Calu3 (cell line): ENCODE results near the gene FDXACB1. TPM values are rescaled to one million over a fixed set of nuclear protein-coding genes. Genes with fewer than 3 reads are reported as not detected.
A peak's percentile ranks its signal among the peaks of the same experiment; 100 is the strongest.

Experiments used
- BruUV-seq: library from RNA; stranded (reverse); fragments of 400-500 nt; replicated peaks from 2 replicates; lab custom pipeline; 2021; lab: Mats Ljungman, UMichigan
- CTCF ChIA-PET: fragments of 300-600 bp; sonication (Branson Sonifier 250); formaldehyde crosslinking; loops from one replicate; lab custom pipeline; 2022; ENCODE audit warnings: antibody characterized with exemption; lab: Charles Lee
- DNase-seq: peaks from one replicate; pipeline ENCODE4 v3.0.0; 2022
- H3K27ac Mint-ChIP-seq: one replicate; pipeline ENCODE4 v1.8.0; 2022; ENCODE audit warnings: mixed read lengths; ENCODE audit not compliant: unreplicated experiment
- H3K27me3 Mint-ChIP-seq: one replicate; pipeline ENCODE4 v1.8.0; 2022; ENCODE audit warnings: mixed read lengths; ENCODE audit not compliant: unreplicated experiment
- H3K36me3 Mint-ChIP-seq: one replicate; pipeline ENCODE4 v1.8.0; 2022; ENCODE audit warnings: mild to moderate bottlenecking, moderate library complexity, mixed read lengths; ENCODE audit not compliant: insufficient read depth, unreplicated experiment
- H3K4me1 Mint-ChIP-seq: one replicate; pipeline ENCODE4 v1.8.0; 2022; ENCODE audit warnings: mild to moderate bottlenecking, low read depth, mixed read lengths; ENCODE audit not compliant: unreplicated experiment
- H3K4me3 Mint-ChIP-seq: one replicate; pipeline ENCODE4 v1.8.0; 2022; ENCODE audit warnings: mild to moderate bottlenecking, low read depth, moderate library complexity, mixed read lengths; ENCODE audit not compliant: unreplicated experiment
- H3K9me3 Mint-ChIP-seq: one replicate; pipeline ENCODE4 v1.8.0; 2022; ENCODE audit warnings: low read depth, mixed read lengths; ENCODE audit not compliant: unreplicated experiment
- CTCF ChIP-seq: fragments of 200-600 bp; IDR thresholded peaks from one replicate; pipeline ENCODE4 v1.8.0; 2022; ENCODE audit warnings: antibody characterized with exemption; ENCODE audit not compliant: unreplicated experiment
- intact Hi-C: fragments of 100-400 bp; cut with micrococcal nuclease; formaldehyde crosslinking; loops from one replicate; pipeline ENCODE4 v1.10.0; 2022; ENCODE audit not compliant: unreplicated experiment
- total RNA-seq: library from RNA; stranded (reverse); gene quantifications from 2 replicates; pipeline ENCODE4 v1.2.3, GENCODE V29; 2022

Gene FDXACB1
- total RNA-seq, 1 experiment from 2014 or later = 1.7 TPM

- H3K4me1 Mint-ChIP-seq = no peaks in the 10 kb centered on the region
- H3K4me3 Mint-ChIP-seq = peak within 1 kb of the TSS; percentile 78
- H3K36me3 Mint-ChIP-seq = peaks cover 14% of the 10 kb centered on the region
- peak; percentile 8 for TF ChIP-seq CTCF
- no TSS peak for BruUV-seq
- intact Hi-C loops = loop anchor here (10.0 kb wide), 1 partner anchor 204 kb away; the partner anchor contains the start of genes NKAPD1 and PIH1D2
- H3K27me3 Mint-ChIP-seq = no peaks in the 10 kb centered on the region
- CTCF ChIA-PET = interaction anchor here (0.6 to 2.5 kb wide), 6 partner anchors 56 to 410 kb away, joined by 3 to 12 read pairs (median 4); partner anchors contain the start of gene BTG4
- H3K27ac Mint-ChIP-seq = peak within 1 kb of the TSS; percentile 70
- H3K9me3 Mint-ChIP-seq = no peaks in the 10 kb centered on the region
- DNase-seq = peak; percentile 76
Measured at GRCh38 chr11:111870886-111871692, 7.9 kb downstream of the FDXACB1 start, which contains the start of gene ALG9. TSS of gene ALG9 (minus strand) at chr11:111871581. CDS start at chr11:111871482, 99 bp downstream.

GRCh38 chr11:111870522-111870885, 8.5 kb downstream of the FDXACB1 start:
- Mint-ChIP-seq H3K27ac (no peak overlapping the region), H3K27me3 (no peaks in the 10 kb centered on the region), H3K9me3 (no peaks in the 10 kb centered on the region), H3K36me3 (peaks cover 14% of the 10 kb centered on the region), H3K4me1 (no peaks in the 10 kb centered on the region), H3K4me3 (peak overlapping the region; percentile 78)
- intact Hi-C loops = loop anchor here (10.0 kb wide), 1 partner anchor 204 kb away; the partner anchor contains the start of genes NKAPD1 and PIH1D2
- no peak for DNase-seq
- no TSS peak for BruUV-seq
- no peak for TF ChIP-seq CTCF
- CTCF ChIA-PET = interaction anchor here (0.6 to 2.5 kb wide), 4 partner anchors 57 to 408 kb away, joined by 3 to 12 read pairs (median 7); partner anchors contain the start of gene BTG4

GRCh38 chr11:111870113-111870512, 8.9 kb downstream of the FDXACB1 start:
- H3K4me1 Mint-ChIP-seq = no peaks in the 10 kb centered on the region
- TF ChIP-seq CTCF = no peak
- intact Hi-C loops = loop anchor here (10.0 kb wide), 1 partner anchor 205 kb away; the partner anchor contains the start of genes NKAPD1 and PIH1D2

GRCh38 chr11:111860257-111860656, 18.7 kb downstream of the FDXACB1 start:
- CTCF ChIA-PET = no interaction called here
- peaks cover 6% of the 10 kb centered on the region for H3K36me3 Mint-ChIP-seq
- no peaks in the 10 kb centered on the region for H3K9me3 Mint-ChIP-seq
- no peak for DNase-seq
- no TSS peak for BruUV-seq
- H3K4me3 Mint-ChIP-seq = no peak overlapping the region
- intact Hi-C loops = no loop called here
- TF ChIP-seq CTCF = no peak
- H3K27me3 Mint-ChIP-seq = no peaks in the 10 kb centered on the region
- no peak overlapping the region for H3K27ac Mint-ChIP-seq
- H3K4me1 Mint-ChIP-seq = no peaks in the 10 kb centered on the region

More at GRCh38 chr11:111870113-111870512, 8.9 kb downstream of the FDXACB1 start:
- H3K9me3 Mint-ChIP-seq = no peaks in the 10 kb centered on the region
- CTCF ChIA-PET = interaction anchor here (1.1 to 2.5 kb wide), 3 partner anchors 57 to 358 kb away, joined by 3 to 12 read pairs (median 11); partner anchors contain the start of gene BTG4
- no peaks in the 10 kb centered on the region for H3K27me3 Mint-ChIP-seq
- no peak for DNase-seq
- H3K4me3 Mint-ChIP-seq = peak overlapping the region; percentile 78
- BruUV-seq = no TSS peak
- peaks cover 14% of the 10 kb centered on the region for H3K36me3 Mint-ChIP-seq
- H3K27ac Mint-ChIP-seq = no peak overlapping the region
